Lung (tissue), 13 donors: Measurements from ENCODE around the gene ADIPOR1. TPM values are rescaled to one million over a fixed set of nuclear protein-coding genes. Genes with fewer than 3 reads are reported as not detected.

Experiments used
- ATAC-seq: fragments of 200-7000 bp; cut with Tn5 transposase; one replicate; pipeline ENCODE4 v1.9.1; 2020; ENCODE audit warnings: moderate number of reproducible peaks; ENCODE audit not compliant: insufficient read depth, low FRiP score
- DNase-seq, 3 donors: peaks; one replicate each; pipeline ENCODE4 v3.0.0-alpha.2; 2013 to 2017
- H3K27ac ChIP-seq, 2 donors: one replicate each; pipeline ENCODE4 v1.5.1; 2013; ENCODE audit warnings: mild to moderate bottlenecking in 2 of 2, moderate library complexity in 2 of 2, control low read depth in 1 of 2, inconsistent platforms in 1 of 2, low read depth in 1 of 2, low read length in 1 of 2
- H3K27me3 ChIP-seq, 3 donors: one replicate each; pipeline ENCODE4 v1.5.1; 2013; ENCODE audit warnings: low read length in 2 of 3; ENCODE audit not compliant: control insufficient read depth in 3 of 3, insufficient read depth in 3 of 3
- H3K36me3 ChIP-seq, 4 donors: one replicate each; pipeline ENCODE4 v1.5.1; 2013; ENCODE audit warnings: low read length in 4 of 4, mild to moderate bottlenecking in 1 of 4, moderate library complexity in 1 of 4; ENCODE audit not compliant: control insufficient read depth in 4 of 4, insufficient read depth in 4 of 4
- H3K4me1 ChIP-seq, 5 donors: one replicate each; pipeline ENCODE4 v1.5.1; 2013; ENCODE audit warnings: low read length in 5 of 5, mild to moderate bottlenecking in 2 of 5, moderate library complexity in 1 of 5; ENCODE audit not compliant: control insufficient read depth in 5 of 5, insufficient read depth in 5 of 5
- H3K4me3 ChIP-seq: one replicate; pipeline ENCODE4 v1.5.1; 2013; ENCODE audit warnings: mild to moderate bottlenecking, control low read depth, moderate library complexity
- H3K9ac ChIP-seq, 2 donors: one replicate each; pipeline ENCODE4 v1.5.1; 2013; ENCODE audit warnings: low read length in 2 of 2, control low read depth in 1 of 2; ENCODE audit not compliant: insufficient read depth in 1 of 2
- H3K9me3 ChIP-seq, 4 donors: one replicate each; pipeline ENCODE4 v1.5.1; 2013; ENCODE audit warnings: low read length in 3 of 4, mild to moderate bottlenecking in 1 of 4, moderate library complexity in 1 of 4; ENCODE audit not compliant: control insufficient read depth in 4 of 4, insufficient read depth in 3 of 4
- WGBS, 2 donors: extraction: QIAGEN DNeasy Blood & Tissue Kit; methylation state at CpG; one replicate each; pipeline ENCODE4 v1.1.7; 2013; 5-methylcytosine and 5-hydroxymethylcytosine counted together
- polyA plus RNA-seq, 2 donors: library from polyadenylated mRNA; stranded (reverse); fragments of 200-250 nt; gene quantifications; one replicate each; pipeline ENCODE4 v1.2.1, GENCODE V29; 2013
- small RNA-seq: library from RNA; depleted of rRNA; stranded (forward); fragments of <200 nt; gene quantifications from one replicate; pipeline ENCODE3, GENCODE V24; 2014; ENCODE audit warnings: low replicate concordance
- total RNA-seq, 2 donors: library from RNA; depleted of rRNA in 1 of 2; stranded (reverse); fragments of >200 nt in 1 of 2; gene quantifications; one replicate each; pipeline ENCODE4 v1.2.1, GENCODE V29; 2014 to 2021
- TF ChIP-seq, protein P1 (sequence below): IDR thresholded peaks from 2 replicates; pipeline ENCODE4 v1.5.1; 2012; ENCODE audit warnings: mild to moderate bottlenecking; ENCODE audit errors: control extremely low read depth, extremely low read depth
- donor health status: control.
- donor health status: control.
- donor health status: Bipolar disorder and iron deficiency.
- donor health status: healthy.
- donor health status: DM: yes; HTN: yes; CAD: no.

The ADIPOR1 gene
- total and polyA plus RNA-seq, 4 donors, result 95.2 to 125 (median 108) TPM

DNA sequence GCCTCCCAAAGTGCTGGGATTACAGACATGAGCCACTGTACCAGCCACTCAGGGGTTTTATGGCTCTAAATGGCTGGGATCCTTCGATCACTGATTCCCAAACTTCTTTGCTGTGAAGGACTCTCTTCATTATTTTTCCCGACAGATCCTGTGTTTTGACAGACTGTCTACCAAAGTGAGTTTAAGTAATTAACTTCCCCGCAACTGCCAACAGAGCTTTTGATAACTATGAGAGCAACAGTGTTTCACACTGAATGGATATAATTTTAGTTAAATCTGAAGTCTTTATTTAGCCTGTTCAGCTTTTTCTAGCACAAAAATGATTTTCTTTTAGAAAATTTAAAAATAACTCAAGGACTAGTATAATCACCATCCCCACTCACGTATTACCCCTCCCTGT is 56.6 kb downstream of the ADIPOR1 start:
- Histone ChIP-seq H3K27me3 (no peaks in the 10 kb centered on the region), H3K9me3 (no peaks in the 10 kb centered on the region), H3K4me3 (no peak overlapping the region), H3K36me3 (peaks cover 8 to 18% (median 11%) of the 10 kb centered on the region in 4 donors), H3K27ac (no peak overlapping the region), H3K4me1 (no peaks in the 10 kb centered on the region), H3K9ac (no peak overlapping the region)
- DNase-seq, result no peak
- TF ChIP-seq, protein P1, sequence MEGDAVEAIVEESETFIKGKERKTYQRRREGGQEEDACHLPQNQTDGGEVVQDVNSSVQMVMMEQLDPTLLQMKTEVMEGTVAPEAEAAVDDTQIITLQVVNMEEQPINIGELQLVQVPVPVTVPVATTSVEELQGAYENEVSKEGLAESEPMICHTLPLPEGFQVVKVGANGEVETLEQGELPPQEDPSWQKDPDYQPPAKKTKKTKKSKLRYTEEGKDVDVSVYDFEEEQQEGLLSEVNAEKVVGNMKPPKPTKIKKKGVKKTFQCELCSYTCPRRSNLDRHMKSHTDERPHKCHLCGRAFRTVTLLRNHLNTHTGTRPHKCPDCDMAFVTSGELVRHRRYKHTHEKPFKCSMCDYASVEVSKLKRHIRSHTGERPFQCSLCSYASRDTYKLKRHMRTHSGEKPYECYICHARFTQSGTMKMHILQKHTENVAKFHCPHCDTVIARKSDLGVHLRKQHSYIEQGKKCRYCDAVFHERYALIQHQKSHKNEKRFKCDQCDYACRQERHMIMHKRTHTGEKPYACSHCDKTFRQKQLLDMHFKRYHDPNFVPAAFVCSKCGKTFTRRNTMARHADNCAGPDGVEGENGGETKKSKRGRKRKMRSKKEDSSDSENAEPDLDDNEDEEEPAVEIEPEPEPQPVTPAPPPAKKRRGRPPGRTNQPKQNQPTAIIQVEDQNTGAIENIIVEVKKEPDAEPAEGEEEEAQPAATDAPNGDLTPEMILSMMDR, result no peak
- WGBS, 2 donors, result 95 to 97% methylated on average over 4 of the region's 4 CpGs
- ATAC-seq, result no peak

DNA sequence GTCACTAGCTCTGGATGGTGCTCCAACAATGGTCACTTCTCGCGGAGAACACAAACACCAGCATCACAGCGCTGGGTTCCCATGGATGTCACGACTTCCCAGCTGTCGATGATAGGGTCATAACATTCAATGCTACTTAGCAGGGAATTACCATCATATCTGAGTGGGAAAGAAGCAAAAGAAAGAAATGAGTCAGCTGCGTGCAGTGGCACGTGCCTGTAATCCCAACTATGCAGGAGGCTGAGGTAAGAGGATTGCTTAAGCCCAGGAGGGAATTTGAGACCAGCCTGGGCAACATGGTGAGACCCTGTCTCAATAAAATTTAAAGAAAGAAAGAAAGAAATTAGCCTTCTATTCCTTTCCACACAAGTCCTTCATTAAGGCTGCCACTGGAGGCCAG is 65.6 kb downstream of the ADIPOR1 start:
- Histone ChIP-seq H3K4me3 (no peak overlapping the region), H3K9ac (no peak overlapping the region), H3K36me3 (peaks cover 18 to 40% (median 29%) of the 10 kb centered on the region in 4 donors), H3K27ac (no peak overlapping the region), H3K4me1 (peaks cover 0 to 10% (median 0%) of the 10 kb centered on the region in 5 donors), H3K27me3 (no peaks in the 10 kb centered on the region), H3K9me3 (no peaks in the 10 kb centered on the region)
- TF ChIP-seq, protein P1, result no peak
- DNase-seq (no peak), ATAC-seq (no peak)
- WGBS, 2 donors, result 96 to 97% methylated on average over 7 of the region's 7 CpGs

Small RNAs within 50 kb of the gene (small RNA-seq; reads per million reads assigned to genes)
- gene RF00019, result not detected

Other genes with a start within 250 kb of the ADIPOR1 start
- gene SYT2, start 247.9 kb downstream of the ADIPOR1 start, total RNA-seq, result under 1 TPM; 0.03 to 0.23 TPM
- under 1 TPM; 0.01 to 0.02 TPM for gene SYT2, start 247.9 kb downstream of the ADIPOR1 start, polyA plus RNA-seq
- gene KDM5B, start 149.9 kb downstream of the ADIPOR1 start, total RNA-seq, result 100 to 1,000 TPM in 1 of 2 donors, 10 to 100 TPM in 1; 51.1 to 247 TPM
- gene KDM5B, start 149.9 kb downstream of the ADIPOR1 start, polyA plus RNA-seq, result 10 to 100 TPM; 11.2 to 12.1 TPM
- gene PCAT6, start 147.4 kb downstream of the ADIPOR1 start, total RNA-seq, result 1 to 10 TPM in 1 of 2 donors, not detected in 1; 1.3 TPM
- gene PCAT6, start 147.4 kb downstream of the ADIPOR1 start, polyA plus RNA-seq, result 1 to 10 TPM in 1 of 2 donors, under 1 TPM in 1; 0.84 to 1.8 TPM
- gene RABIF, start 69.2 kb downstream of the ADIPOR1 start, total RNA-seq, result 10 to 100 TPM in 1 of 2 donors, 1 to 10 TPM in 1; 6.2 to 10.3 TPM
- 1 to 10 TPM; 7.6 to 8.8 TPM for gene RABIF, start 69.2 kb downstream of the ADIPOR1 start, polyA plus RNA-seq
- 10 to 100 TPM; 24.6 to 25.6 TPM for gene KLHL12, start 31.1 kb downstream of the ADIPOR1 start, total RNA-seq
- 10 to 100 TPM; 12.4 to 20.4 TPM for gene KLHL12, start 31.1 kb downstream of the ADIPOR1 start, polyA plus RNA-seq
- 10 to 100 TPM; 47.3 to 77.9 TPM for gene CYB5R1, start 8.9 kb upstream of the ADIPOR1 start, total RNA-seq
- 10 to 100 TPM; 45.9 to 67.5 TPM for gene CYB5R1, start 8.9 kb upstream of the ADIPOR1 start, polyA plus RNA-seq
- gene TMEM183A, start 49.1 kb upstream of the ADIPOR1 start, total RNA-seq, result 10 to 100 TPM; 55.5 to 63.9 TPM
- gene TMEM183A, start 49.1 kb upstream of the ADIPOR1 start, polyA plus RNA-seq, result 10 to 100 TPM; 29.4 to 47.9 TPM
- gene PPFIA4, start 68.2 kb upstream of the ADIPOR1 start, total RNA-seq, result 1 to 10 TPM; 1.3 to 5.1 TPM
- under 1 TPM; 0.30 to 0.64 TPM for gene PPFIA4, start 68.2 kb upstream of the ADIPOR1 start, polyA plus RNA-seq
- gene MYOG, start 127.7 kb upstream of the ADIPOR1 start, total RNA-seq, result not detected
- not detected for gene MYOG, start 127.7 kb upstream of the ADIPOR1 start, polyA plus RNA-seq
- 1 to 10 TPM in 1 of 2 donors, under 1 TPM in 1; 0.57 to 2.3 TPM for gene ADORA1, start 169.4 kb upstream of the ADIPOR1 start, total RNA-seq
- gene ADORA1, start 169.4 kb upstream of the ADIPOR1 start, polyA plus RNA-seq, result under 1 TPM; 0.77 to 0.81 TPM
- gene MYBPH, start 217.5 kb upstream of the ADIPOR1 start, total RNA-seq, result not detected
- under 1 TPM; 0.16 to 0.41 TPM for gene MYBPH, start 217.5 kb upstream of the ADIPOR1 start, polyA plus RNA-seq
- 10 to 100 TPM; 46.4 to 98.6 TPM for gene CHI3L1, start 228.4 kb upstream of the ADIPOR1 start, total RNA-seq
- 100 to 1,000 TPM; 122 to 169 TPM for gene CHI3L1, start 228.4 kb upstream of the ADIPOR1 start, polyA plus RNA-seq